DOHH2 (cell line): Measurements from ENCODE around the gene THBD.

ENCODE experiments used
- H3F3A ChIP-seq: fragments of 200-600 bp; sonication (generic), shearing (Covaris generic); 2 replicates; pipeline ENCODE4 v1.6.0; 2016; ENCODE audit warnings: antibody characterized with exemption, mild to moderate bottlenecking; ENCODE audit not compliant: control insufficient read depth, insufficient read depth
- H3K27ac ChIP-seq: fragments of 200-600 bp; sonication (generic); 2 replicates; pipeline ENCODE4 v1.5.1; 2014; ENCODE audit warnings: low read depth, mild to moderate bottlenecking, low read length, moderate library complexity
- H3K27me3 ChIP-seq: fragments of 200-600 bp; sonication (generic); 2 replicates; pipeline ENCODE4 v1.6.1; 2014; ENCODE audit warnings: mild to moderate bottlenecking, low read length, mixed read lengths; ENCODE audit not compliant: control insufficient read depth
- H3K36me3 ChIP-seq: fragments of 200-600 bp; sonication (generic); 2 replicates; pipeline ENCODE4 v1.6.1; 2014; ENCODE audit warnings: mild to moderate bottlenecking, low read length, moderate library complexity, mixed read lengths; ENCODE audit not compliant: control insufficient read depth
- H3K4me1 ChIP-seq: fragments of 200-600 bp; sonication (generic); 2 replicates; pipeline ENCODE4 v1.6.1; 2014; ENCODE audit warnings: mild to moderate bottlenecking, low read length, mixed read lengths; ENCODE audit not compliant: control insufficient read depth
- H3K4me2 ChIP-seq: fragments of 200-600 bp; sonication (generic); 2 replicates; pipeline ENCODE4 v1.6.0; 2014; ENCODE audit warnings: mild to moderate bottlenecking, low read length, moderate library complexity
- H3K4me3 ChIP-seq: fragments of 200-600 bp; sonication (generic); 2 replicates; pipeline ENCODE4 v1.5.1; 2014; ENCODE audit warnings: mild to moderate bottlenecking, low read length, mixed read lengths
- H3K79me2 ChIP-seq: fragments of 200-600 bp; sonication (generic); 2 replicates; pipeline ENCODE4 v1.6.1; 2014; ENCODE audit warnings: mild to moderate bottlenecking, low read length, mixed read lengths; ENCODE audit not compliant: control insufficient read depth
- H3K9me2 ChIP-seq: fragments of 200-600 bp; sonication (generic); replicated peaks from 2 replicates; pipeline ENCODE4 v1.6.1; 2014; ENCODE audit warnings: mild to moderate bottlenecking, low read length, mixed read lengths; ENCODE audit not compliant: control insufficient read depth
- H3K9me3 ChIP-seq: fragments of 200-600 bp; sonication (generic); 2 replicates; pipeline ENCODE4 v1.6.1; 2014; ENCODE audit warnings: antibody characterized with exemption, low read length, mixed read lengths; ENCODE audit not compliant: control insufficient read depth, insufficient read depth
- H4K20me1 ChIP-seq: fragments of 200-600 bp; sonication (generic); 2 replicates; pipeline ENCODE4 v1.6.0; 2014; ENCODE audit warnings: low read depth, mild to moderate bottlenecking, antibody characterized with exemption, low read length, moderate library complexity; ENCODE audit not compliant: control insufficient read depth, insufficient read depth
- CTCF ChIP-seq: fragments of 200-600 bp; sonication (generic); IDR thresholded peaks from one replicate; pipeline ENCODE4 v1.5.1; 2014; ENCODE audit warnings: antibody characterized with exemption, mild to moderate bottlenecking, low read depth, low read length; ENCODE audit not compliant: poor library complexity, severe bottlenecking
- EZH2phosphoT487 ChIP-seq: fragments of 200-600 bp; sonication (generic); IDR thresholded peaks from 2 replicates; pipeline ENCODE4 v1.6.1; 2017; ENCODE audit warnings: borderline replicate concordance, mild to moderate bottlenecking, antibody characterized with exemption, low read length, moderate library complexity, mixed read lengths

THBD gene

GRCh38 chr20:23071398-23071797 is 21.9 kb upstream of the THBD start:
- Histone ChIP-seq H3K4me1 (no peaks in the 10 kb centered on the region), H4K20me1 (no peaks in the 10 kb centered on the region), H3K4me2 (no peak overlapping the region), H3K9me3 (no peaks in the 10 kb centered on the region), H3K9me2 (no peaks in the 10 kb centered on the region), H3K27ac (no peak overlapping the region), H3K36me3 (no peaks in the 10 kb centered on the region), H3K79me2 (no peaks in the 10 kb centered on the region), H3F3A (no peaks in the 10 kb centered on the region), H3K4me3 (no peak overlapping the region), H3K27me3 (no peaks in the 10 kb centered on the region)
- TF ChIP-seq EZH2phosphoT487 (no peak), CTCF (no peak)

- Histone ChIP-seq H3K27me3 (no peaks in the 10 kb centered on the region), H3K9me3 (no peaks in the 10 kb centered on the region), H3K79me2 (no peaks in the 10 kb centered on the region), H3F3A (no peaks in the 10 kb centered on the region), H3K9me2 (no peaks in the 10 kb centered on the region), H3K4me2 (no peak overlapping the region), H3K4me1 (no peaks in the 10 kb centered on the region), H3K4me3 (no peak overlapping the region), H3K27ac (no peak overlapping the region), H3K36me3 (no peaks in the 10 kb centered on the region), H4K20me1 (no peaks in the 10 kb centered on the region)
- TF ChIP-seq CTCF = no peak
- no peak for TF ChIP-seq EZH2phosphoT487
These were observed 19.6 kb upstream of the THBD start for GRCh38 chr20:23069108-23069507.

GRCh38 chr20:23068283-23068682 is 18.8 kb upstream of the THBD start:
- Histone ChIP-seq H4K20me1 (no peaks in the 10 kb centered on the region), H3K4me3 (no peak overlapping the region), H3K27ac (no peak overlapping the region), H3K79me2 (no peaks in the 10 kb centered on the region), H3K27me3 (no peaks in the 10 kb centered on the region), H3K36me3 (no peaks in the 10 kb centered on the region), H3K9me2 (no peaks in the 10 kb centered on the region), H3F3A (no peaks in the 10 kb centered on the region), H3K9me3 (no peaks in the 10 kb centered on the region), H3K4me2 (no peak overlapping the region), H3K4me1 (no peaks in the 10 kb centered on the region)
- TF ChIP-seq EZH2phosphoT487 (no peak), CTCF (no peak)

- Histone ChIP-seq H3F3A (no peaks in the 10 kb centered on the region), H3K9me3 (no peaks in the 10 kb centered on the region), H3K36me3 (no peaks in the 10 kb centered on the region), H3K4me3 (no peak overlapping the region), H3K27me3 (no peaks in the 10 kb centered on the region), H3K4me2 (no peak overlapping the region), H3K9me2 (no peaks in the 10 kb centered on the region), H3K4me1 (no peaks in the 10 kb centered on the region), H3K79me2 (no peaks in the 10 kb centered on the region), H4K20me1 (no peaks in the 10 kb centered on the region), H3K27ac (no peak overlapping the region)
- TF ChIP-seq EZH2phosphoT487 = no peak
- no peak for TF ChIP-seq CTCF
These were observed 17.3 kb upstream of the THBD start for GRCh38 chr20:23066772-23067171.
